ENCODE results near the gene DOCK8.

DOCK8 gene

DNA sequence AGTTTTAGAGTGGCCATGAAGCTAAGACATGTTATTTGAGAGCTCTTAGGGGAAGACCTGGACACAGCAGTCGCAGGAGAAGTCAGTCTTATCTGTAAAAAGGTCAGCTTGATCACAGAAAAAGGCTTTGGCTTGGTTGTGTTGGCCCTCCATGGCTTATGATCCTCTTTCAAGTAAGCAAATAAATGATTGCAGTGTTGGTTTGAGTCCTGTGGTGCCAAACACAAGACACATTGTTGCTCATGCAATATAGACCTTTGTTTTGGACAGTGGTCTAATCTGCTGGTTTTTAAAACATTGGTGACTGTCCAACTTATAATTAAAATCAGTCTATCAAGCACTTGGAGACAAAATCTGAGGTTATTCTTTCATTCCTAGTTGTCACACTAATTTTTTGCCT is 54.0 kb downstream of the DOCK8 start:
- no peak for DNase-seq (ENCODE audit: low spot score)

DNA sequence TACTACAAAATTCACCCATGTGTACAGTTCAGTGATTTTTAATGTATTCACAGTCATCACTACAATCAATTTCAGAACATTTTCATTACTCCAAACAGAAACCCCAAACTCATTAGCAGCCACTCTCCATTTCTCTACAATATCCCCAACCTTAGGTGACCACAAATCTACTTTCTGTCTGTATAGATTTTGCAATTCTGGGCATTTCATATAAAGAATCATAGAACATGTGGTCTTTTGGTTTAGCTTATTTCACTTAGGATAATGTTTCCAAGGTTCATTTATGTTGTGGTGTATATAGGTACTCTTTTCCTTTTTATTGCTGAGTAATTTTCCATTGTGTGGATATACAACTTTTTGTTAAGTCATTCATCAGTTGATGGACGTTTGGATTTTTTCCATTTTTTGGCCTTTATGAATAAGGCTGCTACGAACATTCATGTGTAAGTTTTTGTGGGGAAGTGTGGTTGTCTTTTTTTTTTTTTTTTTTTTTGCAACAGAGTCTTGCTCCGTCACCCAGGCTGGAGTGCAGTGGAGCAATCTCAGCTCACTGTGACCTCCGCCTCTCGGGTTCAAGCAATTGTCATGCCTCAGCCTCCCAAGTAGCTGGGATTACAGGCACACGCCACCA is 54.5 kb downstream of the DOCK8 start:
- no peak for DNase-seq (ENCODE audit: low spot score)

DNA sequence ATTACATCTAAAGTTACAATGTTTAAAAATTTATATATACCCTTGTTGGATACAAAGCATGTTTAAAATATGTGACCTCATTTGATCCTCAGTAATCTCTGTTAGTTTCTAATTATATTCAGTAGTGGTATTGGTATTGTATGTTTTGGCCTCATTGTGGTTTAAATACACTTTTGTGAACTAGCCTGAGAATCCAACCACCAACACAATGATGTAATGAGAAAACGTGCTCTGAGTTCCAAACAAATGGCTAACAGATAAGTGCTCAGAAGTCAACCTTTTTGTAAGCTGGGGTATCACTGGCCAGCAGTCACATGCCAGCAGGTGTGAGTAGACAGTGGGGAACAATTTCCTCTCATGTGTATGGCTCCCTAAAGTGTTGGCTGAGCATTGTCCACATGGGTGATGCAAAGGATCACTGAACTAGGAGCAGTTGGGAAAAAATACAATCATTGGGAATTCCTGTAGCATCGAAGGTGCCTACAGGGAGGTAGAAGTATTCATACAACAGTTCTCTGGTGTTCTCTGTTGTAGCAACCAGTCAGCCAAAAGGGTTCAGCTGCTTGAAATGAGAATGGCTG is 56.1 kb downstream of the DOCK8 start:
- no peak for DNase-seq (ENCODE audit: low spot score)

DNA sequence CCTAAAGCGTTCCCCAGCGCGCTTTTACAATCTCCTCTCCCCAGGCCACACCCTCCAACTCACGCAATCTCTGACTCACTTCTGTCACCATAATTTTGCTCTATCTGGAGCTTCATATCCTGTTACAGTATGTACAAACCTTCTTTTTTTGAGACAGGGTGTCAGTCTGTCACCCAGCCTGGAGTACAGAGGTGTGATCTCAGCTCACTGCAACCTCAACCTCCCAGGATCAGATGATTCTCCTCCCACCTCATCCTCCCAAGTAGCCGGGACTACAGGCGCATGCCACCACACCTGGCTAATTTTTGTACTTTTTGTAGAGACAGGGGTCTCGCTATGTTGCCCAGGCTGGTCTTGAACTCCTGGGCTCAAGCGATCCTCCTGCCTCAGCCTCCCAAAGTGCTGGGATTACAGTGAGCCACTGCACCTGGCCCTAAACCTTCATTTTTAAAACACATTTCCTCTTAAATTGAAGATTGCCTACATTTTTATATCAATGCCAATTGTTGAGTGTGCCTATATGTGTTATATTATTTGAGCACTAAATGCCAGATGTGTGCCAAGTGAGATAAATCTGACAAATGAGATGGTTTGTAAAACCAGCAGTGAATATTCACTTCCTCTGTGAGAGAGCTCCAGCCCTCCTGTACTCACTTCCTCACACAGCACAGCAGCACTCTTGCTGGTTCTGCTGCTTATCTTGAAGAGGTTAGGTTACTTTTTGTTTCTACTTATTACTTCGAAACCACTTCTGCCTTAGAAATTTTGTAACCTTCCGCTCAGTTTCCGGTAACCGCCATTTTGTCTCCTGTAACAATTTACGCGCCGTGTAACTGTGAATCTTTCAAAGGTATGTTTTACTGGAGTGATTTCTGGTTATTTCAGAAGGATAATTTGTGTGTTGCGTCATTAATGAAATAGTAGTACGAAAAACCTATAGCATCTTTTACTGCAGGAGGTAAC is 57.9 kb downstream of the DOCK8 start:
- peak; percentile 25 for DNase-seq (ENCODE audit: low spot score)

DNA sequence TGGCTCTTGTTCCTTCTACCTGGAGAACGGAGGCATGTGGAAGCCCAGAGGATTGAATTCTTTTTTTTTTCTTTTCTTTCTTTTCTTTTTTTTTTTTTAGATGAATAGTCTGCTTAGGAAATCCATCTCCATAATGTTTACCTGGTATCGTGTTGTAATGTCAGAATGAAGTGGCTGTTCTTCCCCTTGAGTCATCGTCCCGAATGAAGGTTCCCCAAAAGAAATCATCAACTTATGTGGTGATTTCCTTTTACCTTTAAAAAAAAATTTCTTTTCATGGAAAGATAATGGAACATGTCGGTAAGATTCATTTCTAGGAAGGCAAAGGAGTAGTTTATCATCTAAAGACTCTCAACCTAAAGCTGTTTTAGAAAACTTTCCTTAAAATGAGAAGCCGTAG is 59.7 kb downstream of the DOCK8 start:
- no peak for DNase-seq (ENCODE audit: low spot score)

DNA sequence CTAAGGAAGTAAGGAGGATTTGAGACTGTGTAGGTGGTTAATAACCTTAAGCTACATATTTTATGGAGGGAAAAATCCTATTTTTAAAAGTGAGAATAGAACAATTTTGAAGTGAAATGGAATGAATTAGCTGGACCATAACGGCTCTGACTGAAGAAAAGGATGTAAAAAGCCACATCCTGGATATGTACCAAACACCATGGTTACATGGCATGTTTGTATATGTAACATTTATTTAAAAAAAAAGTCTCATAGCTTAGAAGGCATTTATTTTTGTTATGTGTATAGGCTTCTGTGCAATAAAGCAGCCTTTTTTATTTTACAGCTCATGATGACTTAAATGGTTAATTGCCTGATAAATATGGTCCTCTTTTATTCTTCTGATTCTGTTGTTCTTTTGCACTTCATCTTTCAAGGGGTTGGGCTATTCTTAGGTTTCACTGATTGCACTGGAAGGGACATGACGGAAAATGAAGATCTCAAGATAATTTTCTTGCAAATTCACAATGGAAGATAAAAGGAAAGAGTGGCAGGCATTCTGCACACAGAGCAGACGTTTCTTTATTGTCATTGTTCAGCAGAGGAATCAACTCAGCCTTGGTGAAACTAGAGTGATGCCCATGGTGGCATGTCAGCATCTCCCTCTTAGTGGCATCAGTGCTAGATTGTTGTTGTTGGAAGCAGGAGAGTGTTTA is 63.1 kb downstream of the DOCK8 start:
- DNase-seq (ENCODE audit: low spot score): no peak

DNA sequence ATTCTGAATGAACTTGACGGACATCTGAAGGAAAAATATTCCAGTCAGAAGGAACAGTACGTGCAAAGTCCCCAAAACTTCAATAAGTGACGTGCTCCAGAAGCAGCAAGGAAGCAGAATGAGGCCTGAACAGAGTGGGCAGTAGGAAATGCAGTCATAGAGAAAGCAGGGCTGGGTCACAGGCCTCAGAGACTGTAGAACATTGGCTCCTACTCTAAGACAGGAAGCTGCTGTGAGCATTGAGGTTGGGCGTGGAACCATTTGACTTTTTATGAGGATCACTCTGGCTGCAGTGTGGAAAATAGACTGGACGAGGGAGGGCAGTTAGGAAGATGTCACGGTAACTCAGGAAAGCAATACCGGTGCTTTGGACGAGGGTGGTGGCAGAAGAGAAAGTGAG is 64.0 kb downstream of the DOCK8 start:
- DNase-seq (ENCODE audit: low spot score): no peak

DNA sequence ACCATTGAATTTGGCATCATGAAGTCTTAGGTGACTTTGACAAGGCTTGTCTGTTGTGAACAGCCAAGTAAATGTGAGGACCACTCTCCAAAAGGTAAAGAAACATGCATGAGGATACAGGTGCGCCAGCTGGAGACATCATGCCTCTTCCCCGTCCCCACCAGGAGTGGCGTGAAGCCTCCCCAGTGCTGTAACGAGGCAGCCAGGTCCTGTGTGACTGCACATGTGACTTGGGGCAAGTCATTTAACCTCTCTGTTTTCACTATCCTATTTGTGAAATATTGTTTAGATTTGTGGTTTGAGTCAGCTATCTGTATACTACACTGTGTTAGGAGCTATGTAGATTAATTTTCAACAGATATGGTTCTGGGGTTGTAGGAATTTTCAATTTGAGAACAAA is 65.0 kb downstream of the DOCK8 start:
- DNase-seq (ENCODE audit: low spot score): no peak

DNA sequence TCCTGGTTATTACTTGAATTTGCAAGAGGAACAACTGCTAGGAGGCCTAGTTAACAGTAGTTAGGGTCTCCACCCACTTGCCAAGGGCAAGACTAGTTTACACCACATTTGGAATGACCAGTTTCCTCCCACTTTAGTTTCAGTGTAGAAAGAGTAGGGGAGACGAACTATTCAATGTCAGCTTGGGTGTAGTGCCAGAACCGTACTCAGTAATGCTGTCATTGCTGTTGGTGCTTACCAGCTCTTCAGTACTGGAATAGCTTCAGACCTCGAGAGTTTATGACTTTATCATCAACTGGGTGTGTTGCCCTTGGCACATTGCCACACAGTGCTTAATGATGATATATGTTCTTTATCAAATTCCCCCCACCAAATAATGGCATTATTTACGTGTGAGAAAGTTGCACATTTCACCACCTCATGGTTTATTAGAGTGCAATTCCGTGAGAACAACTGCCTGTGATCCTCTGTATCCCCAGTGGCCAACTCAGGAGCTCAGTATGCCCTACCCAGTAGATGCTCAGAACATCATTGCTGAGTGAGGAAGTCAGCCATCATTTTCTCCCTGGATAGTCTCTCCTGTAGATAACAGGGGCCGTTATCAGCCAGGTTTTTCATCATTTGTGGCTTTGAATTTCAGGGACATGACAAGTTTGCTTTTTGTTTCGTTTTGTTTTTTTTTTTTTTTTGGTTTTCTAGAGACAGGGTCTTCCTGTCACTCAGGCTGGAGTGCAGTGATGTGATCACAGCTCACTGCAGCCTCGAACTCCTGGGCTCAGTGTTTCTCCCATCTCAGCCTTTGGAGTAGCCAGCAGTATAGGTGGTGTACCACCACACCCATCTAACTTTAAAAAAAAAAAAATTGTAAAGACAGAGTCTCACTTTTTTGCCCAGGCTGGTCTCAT is 67.3 kb downstream of the DOCK8 start:
- peak; percentile 60 for DNase-seq (ENCODE audit: low spot score)

DNA sequence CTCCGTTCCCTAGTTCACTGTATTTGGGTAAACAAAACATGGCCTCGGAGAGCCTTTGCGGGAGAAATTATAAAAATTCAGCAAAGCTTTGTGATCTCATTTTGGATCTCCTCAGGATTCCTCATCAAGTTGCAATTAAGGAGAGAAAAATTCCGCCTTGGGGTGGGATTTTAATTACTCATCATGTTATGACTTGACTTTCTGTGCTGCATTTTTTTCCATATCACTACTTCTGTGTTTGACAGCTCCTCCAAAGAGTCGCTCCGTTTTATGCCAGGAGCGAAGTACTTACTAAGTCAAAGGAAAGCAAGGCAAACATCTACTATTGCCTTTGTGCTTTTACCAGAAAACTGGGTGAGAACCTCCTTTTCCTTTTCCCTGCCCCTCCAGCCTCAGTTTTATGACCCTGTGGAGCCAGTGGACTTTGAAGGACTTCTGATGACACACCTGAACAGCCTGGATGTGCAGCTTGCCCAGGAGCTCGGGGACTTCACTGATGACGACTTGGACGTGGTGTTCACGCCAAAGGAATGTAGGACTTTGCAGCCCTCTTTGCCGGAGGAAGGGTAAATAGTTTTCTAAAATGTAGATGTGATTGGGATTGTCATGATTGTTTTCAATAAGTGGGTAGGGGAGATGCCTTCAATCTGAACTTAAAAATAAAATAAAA is 71.5 kb downstream of the DOCK8 start:
- no peak for DNase-seq (ENCODE audit: low spot score)

DNA sequence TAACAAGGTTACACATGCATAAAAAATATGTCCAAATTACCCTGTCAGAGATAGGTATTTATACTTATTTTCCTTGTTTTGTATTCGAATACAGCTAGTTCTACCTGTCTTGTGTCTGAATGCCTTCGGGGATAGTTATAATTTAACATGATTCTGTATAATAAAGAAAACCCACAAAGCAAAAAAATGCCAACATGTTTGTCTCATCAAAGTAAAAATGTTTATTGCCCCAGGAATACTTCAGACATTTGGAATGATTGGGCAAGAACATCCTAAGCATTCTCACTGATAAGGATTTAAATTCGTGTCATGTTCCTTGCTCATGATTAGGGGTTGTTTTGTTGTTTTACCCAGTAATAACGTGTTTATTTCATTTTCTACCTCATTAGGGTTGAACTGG is 74.5 kb downstream of the DOCK8 start:
- no peak for DNase-seq (ENCODE audit: low spot score)

DNA sequence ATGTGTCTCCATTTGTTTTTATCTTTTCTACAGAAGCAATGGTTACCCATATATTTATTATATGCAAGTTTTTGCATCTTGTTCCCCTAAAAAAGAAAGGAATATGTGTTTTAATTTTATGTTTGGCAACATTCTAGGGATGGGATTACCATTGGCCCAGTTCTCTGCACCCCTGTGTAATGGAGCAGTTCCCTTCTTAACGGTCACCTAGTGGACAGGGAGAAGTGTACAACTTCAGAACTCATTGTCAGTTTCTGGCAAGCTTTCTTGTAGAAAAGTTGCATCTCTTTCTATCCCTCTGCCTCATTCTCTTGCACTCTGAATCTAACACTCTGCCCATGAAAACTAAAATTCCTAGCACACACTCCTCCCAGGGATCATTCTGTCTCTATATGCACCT is 78.2 kb downstream of the DOCK8 start:
- no peak for DNase-seq (ENCODE audit: low spot score)

DNA sequence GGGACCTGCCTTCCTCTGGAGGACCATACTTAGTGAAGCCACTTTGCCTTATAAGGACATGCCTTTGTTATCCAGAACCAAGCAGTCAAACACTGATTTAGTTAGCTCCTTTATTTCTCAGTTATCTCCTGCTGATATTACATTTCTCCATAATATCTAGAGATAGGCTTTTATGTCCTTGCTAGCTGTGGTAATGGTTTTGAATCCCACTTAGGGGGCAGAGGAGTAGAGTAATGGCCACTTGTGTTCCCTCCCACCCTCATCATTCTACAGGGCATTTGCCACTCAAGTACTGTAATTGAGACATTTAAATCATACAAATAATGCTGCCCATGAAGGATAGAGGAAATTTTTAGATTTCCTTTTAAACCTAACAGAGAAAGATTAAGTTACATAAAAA is 80.9 kb downstream of the DOCK8 start:
- DNase-seq (ENCODE audit: low spot score): no peak

DNA sequence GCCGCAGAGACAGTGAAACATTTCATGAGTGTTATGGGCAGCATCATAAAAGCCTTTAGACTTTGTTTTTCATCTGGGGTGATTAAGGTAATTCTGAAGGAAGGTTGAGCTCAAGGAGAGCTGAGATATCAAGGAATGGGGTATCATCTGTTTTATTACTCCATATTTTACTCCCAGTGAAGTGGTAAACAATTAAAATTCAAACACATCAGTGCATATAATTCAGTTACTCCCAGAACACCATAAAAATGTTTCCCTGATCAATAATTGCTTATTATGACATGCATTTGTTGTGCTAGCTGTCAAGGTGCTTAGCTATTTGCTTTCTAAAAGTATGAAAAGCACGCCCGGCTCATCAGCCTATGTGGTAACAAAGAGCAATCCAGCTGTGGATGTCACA is 81.7 kb downstream of the DOCK8 start:
- DNase-seq (ENCODE audit: low spot score): no peak

DNA sequence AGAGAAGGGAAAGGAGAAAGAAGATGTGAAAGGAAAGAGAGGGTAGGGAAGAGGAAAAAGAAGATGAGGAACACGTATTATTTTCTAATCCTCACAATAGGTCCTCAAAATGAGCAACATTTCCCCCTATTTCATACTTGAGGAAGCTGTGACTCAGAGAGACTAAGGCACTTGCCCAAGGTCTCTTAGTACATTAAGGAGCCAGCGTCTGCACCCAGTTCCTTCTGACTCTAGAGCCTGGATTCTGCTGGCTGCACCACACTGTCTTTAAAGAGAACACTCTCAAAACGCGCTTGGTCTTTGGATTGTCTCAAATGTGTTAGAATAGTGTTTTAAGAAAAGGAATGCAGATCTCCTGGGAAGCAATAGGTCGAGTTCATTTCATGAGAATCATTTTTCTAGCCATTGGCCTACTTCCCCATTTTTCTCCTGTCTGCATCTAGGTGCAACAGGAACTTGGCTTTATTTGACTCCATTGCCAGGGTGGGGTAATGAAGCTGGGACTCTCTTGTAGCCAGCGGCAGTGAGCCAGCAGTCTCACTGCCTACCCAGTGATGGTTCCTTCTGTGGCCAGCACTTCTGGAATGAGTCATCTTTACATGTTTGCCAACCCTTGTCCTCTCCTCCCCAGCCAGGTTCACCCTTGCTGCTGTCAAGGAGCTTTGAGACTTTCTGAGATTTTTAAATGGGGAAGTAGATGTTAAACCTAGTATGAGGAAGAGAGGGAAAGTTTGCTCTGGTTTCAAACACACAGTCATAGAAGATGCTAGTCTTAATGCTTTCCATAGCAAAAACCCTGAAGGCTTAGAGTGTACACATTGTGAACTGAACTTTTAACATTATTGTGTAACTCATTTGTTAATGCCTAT is 82.7 kb downstream of the DOCK8 start:
- DNase-seq (ENCODE audit: low spot score): no peak

DNA sequence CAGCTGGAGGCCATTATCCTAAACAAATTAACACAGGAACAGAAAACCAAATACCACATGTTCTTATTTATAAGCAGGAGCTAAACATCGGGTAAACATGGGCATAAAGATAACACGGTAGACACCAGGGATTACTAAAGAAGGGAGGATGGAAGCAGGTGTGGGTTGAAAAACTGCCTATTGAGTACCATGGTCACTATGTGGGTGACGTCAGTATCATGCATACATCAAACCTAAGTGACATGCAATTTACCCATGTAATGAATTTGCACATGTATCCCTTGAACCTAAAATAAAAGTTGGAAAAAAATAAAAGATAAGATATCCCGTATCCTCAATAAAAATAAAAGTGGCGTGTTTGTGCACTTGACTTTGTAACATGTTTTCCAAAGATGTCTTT is 88.8 kb downstream of the DOCK8 start:
- DNase-seq (ENCODE audit: low spot score): no peak

DNA sequence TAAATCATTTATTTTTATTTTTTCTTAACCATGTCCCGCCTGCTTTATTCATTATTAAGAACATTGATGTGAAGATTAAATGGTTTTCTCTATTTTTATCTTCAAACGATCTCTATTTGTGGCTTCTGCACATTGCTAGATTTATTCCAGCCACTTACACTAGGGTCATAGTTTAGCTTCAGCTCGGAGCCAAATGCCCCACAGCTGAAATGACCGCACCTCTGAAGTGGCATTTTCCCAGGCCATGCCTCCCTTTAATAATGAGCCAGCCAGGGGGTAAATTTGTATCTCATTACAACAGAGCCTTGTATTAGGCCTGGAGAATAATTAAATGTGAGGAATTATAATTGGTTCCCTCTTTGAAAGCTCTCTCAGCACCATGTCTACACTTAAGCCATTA is 89.4 kb downstream of the DOCK8 start:
- DNase-seq (ENCODE audit: low spot score): no peak

DNA sequence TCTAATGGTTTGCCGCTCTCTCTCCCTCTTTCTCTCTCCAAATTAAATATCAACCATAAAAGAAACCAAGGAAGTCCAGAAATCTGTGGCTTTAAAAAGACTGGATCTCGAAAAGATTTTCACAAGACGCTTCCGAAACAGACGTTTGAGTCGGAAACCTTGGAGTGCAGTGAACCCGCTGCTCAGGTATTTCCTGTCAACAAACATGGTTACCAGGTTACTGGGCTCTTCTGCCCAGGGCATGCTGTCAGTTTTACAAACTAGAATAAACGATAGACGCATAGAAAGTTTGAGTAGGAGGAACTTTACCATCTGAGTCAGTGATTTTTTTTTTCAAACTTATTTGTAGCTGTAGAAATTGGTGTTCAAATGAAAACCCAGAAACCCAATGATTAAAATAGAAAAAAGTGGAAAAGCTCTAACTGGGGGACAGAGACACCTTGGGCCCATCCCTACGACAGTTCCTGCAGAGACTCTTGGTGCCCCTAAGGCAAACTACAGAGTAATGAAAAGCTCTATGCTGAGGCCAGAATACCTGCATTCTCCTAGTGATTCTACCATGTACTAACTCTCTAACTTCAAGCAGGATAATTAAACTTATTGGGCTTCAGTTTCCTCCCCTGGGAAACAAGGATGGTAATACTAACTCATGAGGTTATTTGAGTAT is 90.0 kb downstream of the DOCK8 start:
- DNase-seq (ENCODE audit: low spot score): no peak

DNA sequence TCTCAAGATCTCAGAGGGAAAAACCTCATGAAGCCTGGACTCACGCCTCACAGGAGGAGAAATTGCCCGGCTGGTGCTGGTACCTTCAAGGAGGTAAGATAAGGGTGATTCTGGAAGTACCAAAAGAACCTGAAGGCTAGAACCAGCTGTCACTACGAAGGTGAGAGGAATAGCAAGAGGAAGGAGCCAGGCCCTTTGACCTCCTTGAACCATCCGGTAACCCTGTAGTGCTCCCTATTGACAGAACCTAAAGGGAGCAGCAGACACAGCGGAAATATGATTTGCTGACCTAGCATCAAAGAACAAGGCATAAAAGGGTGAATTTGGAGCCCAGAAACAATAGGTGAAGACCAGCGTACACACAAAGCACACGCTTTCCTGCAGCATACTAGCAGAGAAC is 92.2 kb downstream of the DOCK8 start:
- DNase-seq (ENCODE audit: low spot score): peak; percentile 53

All from hematopoietic multipotent progenitor cell treated with erythropoietin and hydrocortisone succinate and interleukin-3 and kit ligand, for 15 days (in vitro differentiated cells).